Placental epithelial cell (primary cell): ENCODE measurements around the gene EPB41L5. TPM values are rescaled to one million over a fixed set of nuclear protein-coding genes. Genes with fewer than 3 reads are reported as not detected.

ENCODE experiments used
- small RNA-seq: library from RNA; depleted of rRNA; stranded (forward); fragments of <200 nt; gene quantifications from one replicate; pipeline ENCODE3, GENCODE V24; 2012
- total RNA-seq: library from RNA; depleted of rRNA; stranded (reverse); fragments of >200 nt; gene quantifications from 2 replicates; pipeline ENCODE4 v1.2.3, GENCODE V29; 2012

EPB41L5 gene
- 7.7 and 13.7 TPM in 2 replicates for total RNA-seq

DNA sequence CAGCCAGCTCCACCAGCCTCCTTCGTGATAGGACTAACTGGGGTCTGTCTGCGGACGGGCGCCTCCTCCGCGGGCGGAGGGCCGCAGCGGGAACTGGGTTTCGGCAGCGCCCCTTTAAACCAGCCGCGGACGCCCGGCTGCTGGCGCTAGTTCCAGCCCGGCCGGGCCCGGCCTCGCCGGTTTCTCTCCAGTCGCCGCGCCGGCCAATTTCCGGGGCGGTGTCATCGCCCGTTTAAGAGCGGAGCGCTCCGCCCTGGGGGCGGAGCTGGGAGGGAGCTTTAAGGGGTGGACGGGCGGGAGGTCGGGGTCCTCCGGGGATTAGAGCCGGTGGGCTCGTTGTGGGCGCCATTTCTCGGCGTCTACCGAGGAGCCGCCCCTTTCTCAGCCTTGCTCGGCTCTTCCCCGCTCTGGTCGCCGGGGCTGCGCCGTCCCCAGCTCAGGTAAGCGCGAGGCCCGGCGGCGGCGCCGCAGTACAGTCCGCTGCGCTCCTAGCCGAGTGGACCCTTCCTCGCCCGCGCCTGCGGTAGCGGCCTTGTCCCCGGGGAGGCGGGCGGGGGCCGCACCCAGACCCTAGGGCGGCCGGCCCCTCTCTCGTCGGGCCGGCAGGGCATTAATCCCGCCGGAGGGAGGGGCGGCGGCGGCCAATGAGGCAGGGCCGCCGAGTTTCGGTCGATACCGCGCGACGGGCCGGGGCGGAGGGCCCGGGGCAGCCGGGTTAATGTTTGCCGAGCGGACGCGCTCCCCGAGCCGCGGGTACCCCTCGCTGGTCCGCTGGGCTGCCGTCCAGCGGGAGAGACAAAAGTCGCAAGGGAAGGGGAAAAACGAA, at the start of gene EPB41L5:
TSS of gene EPB41L5 (plus strand) at position 307 of the 826 bp plus-strand sequence. CDS start 6,008 bp downstream, outside the sequence.

DNA sequence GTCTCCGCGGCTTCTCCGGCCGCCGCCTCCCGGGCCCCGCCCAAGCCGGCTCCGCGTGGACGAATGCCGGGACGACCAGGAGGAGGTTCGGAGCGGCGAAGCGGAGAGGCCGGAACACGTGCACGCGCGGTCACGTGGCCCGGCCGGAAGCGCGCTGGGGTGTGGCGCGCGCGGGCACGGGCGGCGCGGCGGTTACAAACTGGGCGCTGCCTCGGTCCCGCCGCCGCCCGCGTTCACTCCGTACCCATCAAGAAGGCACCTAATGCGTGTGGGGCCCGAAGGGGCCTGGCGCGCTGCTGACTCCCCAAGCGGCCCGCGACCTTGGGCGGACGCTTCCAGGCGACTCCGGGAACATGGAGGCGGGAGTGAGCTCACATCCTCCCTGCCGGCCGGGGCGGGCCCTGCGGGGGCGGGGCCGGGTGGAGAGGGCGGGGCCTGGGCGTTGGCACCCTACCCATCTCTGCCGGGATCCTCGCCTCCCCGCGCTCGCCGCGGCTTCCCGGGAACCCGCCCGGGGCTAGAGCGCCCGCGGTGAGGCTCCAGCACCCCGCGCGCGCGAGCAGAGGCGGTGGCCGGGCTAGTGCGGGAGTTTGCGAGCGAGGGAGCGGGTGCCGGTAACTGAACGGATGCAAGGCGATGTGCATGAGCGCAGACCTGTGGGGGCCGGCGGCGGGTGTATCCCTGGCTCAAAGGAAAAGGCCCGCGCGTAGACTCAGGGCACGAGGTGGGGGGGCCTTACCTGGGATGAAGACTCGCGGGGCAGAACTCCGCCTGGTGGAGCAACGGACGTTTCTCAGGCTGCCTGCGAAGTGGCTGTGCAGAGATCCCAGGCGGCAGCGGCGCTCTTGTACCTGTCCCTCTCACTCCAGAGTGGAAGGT, 210.4 kb downstream of the EPB41L5 start, which contains the start of gene TMEM185B:
TSS of gene TMEM185B (minus strand) at position 367 of the 879 bp plus-strand sequence. CDS start 424 bp downstream, outside the sequence.

Small RNA genes within 50 kb of the gene (small RNA-seq; reads per million reads assigned to genes)
- gene MTND4LP14 = not detected
- not detected for gene RF00019

Other genes with a start within 250 kb of the EPB41L5 start
- 31.8 and 47.2 TPM in 2 replicates for gene TMEM185B, start 210.3 kb downstream of the EPB41L5 start, total RNA-seq
- 60.9 and 101 TPM in 2 replicates for gene RALB, start 239.8 kb downstream of the EPB41L5 start, total RNA-seq